ENCODE data around the gene LILRA6. TPM values are rescaled to one million over a fixed set of nuclear protein-coding genes. Genes with fewer than 3 reads are reported as not detected.

The LILRA6 gene
- total and polyA plus RNA-seq, 2 of the 13 experiments (the other 11 are each of a cell fraction or from before 2014, with no cell fraction given): not detected

DNA sequence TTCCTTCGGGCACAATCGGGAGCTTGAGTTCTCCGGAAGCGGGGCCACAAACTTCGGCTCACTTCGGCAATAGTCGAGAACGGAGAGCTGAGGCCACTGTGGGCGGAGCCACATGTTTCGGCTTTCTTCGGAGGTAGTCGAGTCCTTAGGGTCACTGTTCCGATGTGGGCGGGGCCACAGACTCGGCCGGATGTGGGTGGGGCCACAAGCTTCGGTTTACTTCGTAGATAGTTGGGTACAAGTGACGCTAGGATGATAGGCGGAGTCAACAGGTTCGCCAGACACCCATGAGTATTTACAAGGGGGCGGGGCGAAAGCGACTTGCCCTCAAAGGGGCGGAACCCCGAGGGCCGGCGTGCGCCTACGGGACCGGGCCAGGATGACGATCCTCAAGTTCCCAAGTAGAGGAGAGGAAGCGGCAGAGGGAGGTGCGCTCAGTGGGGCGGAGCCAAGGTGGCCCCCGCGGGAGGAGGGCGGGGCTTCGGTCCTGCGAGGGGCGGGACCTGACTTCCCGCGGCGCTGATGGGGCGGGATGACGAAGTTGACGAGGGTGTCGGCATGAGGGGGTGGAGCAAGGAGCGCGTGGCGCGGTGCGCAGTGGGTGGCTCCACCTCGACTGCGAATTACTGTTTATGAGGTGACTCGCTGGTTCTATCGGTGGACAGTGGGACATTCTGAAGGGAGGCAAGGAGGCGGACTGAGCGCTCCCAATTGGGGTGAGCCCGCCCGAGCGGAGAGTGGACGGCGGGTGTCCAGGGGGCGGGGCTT lies 52.7 kb downstream of the LILRA6 start (continued):
- TF ChIP-seq, protein P1, sequence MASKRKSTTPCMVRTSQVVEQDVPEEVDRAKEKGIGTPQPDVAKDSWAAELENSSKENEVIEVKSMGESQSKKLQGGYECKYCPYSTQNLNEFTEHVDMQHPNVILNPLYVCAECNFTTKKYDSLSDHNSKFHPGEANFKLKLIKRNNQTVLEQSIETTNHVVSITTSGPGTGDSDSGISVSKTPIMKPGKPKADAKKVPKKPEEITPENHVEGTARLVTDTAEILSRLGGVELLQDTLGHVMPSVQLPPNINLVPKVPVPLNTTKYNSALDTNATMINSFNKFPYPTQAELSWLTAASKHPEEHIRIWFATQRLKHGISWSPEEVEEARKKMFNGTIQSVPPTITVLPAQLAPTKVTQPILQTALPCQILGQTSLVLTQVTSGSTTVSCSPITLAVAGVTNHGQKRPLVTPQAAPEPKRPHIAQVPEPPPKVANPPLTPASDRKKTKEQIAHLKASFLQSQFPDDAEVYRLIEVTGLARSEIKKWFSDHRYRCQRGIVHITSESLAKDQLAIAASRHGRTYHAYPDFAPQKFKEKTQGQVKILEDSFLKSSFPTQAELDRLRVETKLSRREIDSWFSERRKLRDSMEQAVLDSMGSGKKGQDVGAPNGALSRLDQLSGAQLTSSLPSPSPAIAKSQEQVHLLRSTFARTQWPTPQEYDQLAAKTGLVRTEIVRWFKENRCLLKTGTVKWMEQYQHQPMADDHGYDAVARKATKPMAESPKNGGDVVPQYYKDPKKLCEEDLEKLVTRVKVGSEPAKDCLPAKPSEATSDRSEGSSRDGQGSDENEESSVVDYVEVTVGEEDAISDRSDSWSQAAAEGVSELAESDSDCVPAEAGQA (IDR thresholded peaks at IDR 0.05; ENCODE audit: low read depth): 0 out of 2 replicates have a peak, but pooled peaks have one; percentile 55
- TF ChIP-seq, protein P1 (CRISPR knock-in tag; IDR thresholded peaks at IDR 0.05; ENCODE audit: borderline replicate concordance): no peak; the same call in 1 of the 2 replicates
- TF ChIP-seq POLR2A (IDR thresholded peaks at IDR 0.05; ENCODE audit: insufficient read depth in 1 of 2, low read depth in 2 of 2, low read length in 2 of 2) (peak; percentile 81 to 84), KLF13 (CRISPR knock-in tag; IDR thresholded peaks at IDR 0.05) (no peak), GABPB1 (CRISPR knock-in tag; IDR thresholded peaks at IDR 0.05) (peak; percentile 73), ARHGAP35 (CRISPR knock-in tag; IDR thresholded peaks at IDR 0.05; ENCODE audit: borderline replicate concordance) (peak; percentile 45; the same call in 1 of the 2 replicates), EED (CRISPR knock-in tag; IDR thresholded peaks at IDR 0.05) (no peak; the same call in 1 of the 2 replicates), GTF3A (CRISPR knock-in tag; conservative IDR thresholded peaks at IDR 0.05) (no peak), FOXO1 (CRISPR knock-in tag; IDR thresholded peaks at IDR 0.05) (no peak; the same call in 1 of the 2 replicates), HIVEP1 (CRISPR knock-in tag; IDR thresholded peaks at IDR 0.05) (no peak), ZNF44 (CRISPR knock-in tag; IDR thresholded peaks at IDR 0.05) (no peak), RELA (CRISPR knock-in tag; IDR thresholded peaks at IDR 0.05) (no peak)
- TF ChIP-seq, protein P2, sequence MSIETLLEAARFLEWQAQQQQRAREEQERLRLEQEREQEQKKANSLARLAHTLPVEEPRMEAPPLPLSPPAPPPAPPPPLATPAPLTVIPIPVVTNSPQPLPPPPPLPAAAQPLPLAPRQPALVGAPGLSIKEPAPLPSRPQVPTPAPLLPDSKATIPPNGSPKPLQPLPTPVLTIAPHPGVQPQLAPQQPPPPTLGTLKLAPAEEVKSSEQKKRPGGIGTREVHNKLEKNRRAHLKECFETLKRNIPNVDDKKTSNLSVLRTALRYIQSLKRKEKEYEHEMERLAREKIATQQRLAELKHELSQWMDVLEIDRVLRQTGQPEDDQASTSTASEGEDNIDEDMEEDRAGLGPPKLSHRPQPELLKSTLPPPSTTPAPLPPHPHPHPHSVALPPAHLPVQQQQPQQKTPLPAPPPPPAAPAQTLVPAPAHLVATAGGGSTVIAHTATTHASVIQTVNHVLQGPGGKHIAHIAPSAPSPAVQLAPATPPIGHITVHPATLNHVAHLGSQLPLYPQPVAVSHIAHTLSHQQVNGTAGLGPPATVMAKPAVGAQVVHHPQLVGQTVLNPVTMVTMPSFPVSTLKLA (IDR thresholded peaks at IDR 0.05): no peak; the same call in 1 of the 2 replicates
- TF ChIP-seq, protein P3, sequence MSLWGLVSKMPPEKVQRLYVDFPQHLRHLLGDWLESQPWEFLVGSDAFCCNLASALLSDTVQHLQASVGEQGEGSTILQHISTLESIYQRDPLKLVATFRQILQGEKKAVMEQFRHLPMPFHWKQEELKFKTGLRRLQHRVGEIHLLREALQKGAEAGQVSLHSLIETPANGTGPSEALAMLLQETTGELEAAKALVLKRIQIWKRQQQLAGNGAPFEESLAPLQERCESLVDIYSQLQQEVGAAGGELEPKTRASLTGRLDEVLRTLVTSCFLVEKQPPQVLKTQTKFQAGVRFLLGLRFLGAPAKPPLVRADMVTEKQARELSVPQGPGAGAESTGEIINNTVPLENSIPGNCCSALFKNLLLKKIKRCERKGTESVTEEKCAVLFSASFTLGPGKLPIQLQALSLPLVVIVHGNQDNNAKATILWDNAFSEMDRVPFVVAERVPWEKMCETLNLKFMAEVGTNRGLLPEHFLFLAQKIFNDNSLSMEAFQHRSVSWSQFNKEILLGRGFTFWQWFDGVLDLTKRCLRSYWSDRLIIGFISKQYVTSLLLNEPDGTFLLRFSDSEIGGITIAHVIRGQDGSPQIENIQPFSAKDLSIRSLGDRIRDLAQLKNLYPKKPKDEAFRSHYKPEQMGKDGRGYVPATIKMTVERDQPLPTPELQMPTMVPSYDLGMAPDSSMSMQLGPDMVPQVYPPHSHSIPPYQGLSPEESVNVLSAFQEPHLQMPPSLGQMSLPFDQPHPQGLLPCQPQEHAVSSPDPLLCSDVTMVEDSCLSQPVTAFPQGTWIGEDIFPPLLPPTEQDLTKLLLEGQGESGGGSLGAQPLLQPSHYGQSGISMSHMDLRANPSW (CRISPR knock-in tag; IDR thresholded peaks at IDR 0.05; ENCODE audit: borderline replicate concordance): no peak
- TF ChIP-seq, protein P4, sequence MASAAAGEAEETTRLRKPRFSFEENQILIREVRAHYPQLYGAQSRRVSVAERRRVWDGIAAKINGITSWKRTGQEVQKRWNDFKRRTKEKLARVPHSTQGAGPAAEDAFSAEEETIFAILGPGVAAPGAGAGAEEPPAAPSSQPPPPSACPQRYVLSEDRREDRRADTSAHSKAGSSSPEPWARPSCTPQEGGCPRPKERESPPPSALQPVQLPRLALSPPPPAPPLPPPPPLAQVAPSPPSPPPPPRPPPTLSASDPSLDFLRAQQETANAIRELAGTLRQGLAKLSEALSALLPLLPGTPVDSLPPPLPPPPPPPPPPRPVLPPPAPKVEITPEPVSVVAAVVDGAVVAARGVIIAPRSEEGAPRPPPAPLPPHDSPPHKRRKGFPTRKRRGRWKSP (CRISPR knock-in tag; IDR thresholded peaks at IDR 0.05): peak; percentile 70
- TF ChIP-seq, protein P5, sequence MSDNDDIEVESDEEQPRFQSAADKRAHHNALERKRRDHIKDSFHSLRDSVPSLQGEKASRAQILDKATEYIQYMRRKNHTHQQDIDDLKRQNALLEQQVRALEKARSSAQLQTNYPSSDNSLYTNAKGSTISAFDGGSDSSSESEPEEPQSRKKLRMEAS (IDR thresholded peaks at IDR 0.05): peak; percentile 87
- TF ChIP-seq, protein P6, sequence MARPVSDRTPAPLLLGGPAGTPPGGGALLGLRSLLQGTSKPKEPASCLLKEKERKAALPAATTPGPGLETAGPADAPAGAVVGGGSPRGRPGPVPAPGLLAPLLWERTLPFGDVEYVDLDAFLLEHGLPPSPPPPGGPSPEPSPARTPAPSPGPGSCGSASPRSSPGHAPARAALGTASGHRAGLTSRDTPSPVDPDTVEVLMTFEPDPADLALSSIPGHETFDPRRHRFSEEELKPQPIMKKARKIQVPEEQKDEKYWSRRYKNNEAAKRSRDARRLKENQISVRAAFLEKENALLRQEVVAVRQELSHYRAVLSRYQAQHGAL (CRISPR knock-in tag; IDR thresholded peaks at IDR 0.05; ENCODE audit: not compliant biosample characterization): no peak

Measured in HepG2 (cell line).